Islet of Langerhans (tissue), 1 donor: Measurements from ENCODE around the gene CEBPG.

ENCODE experiments used
- FAIRE-seq: peaks from one replicate; lab custom pipeline; 2011; peaks lifted over from hg19 to GRCh38; lab: Jason Lieb, UNC

CEBPG gene

GRCh38 chr19:33350538-33351309, 22.8 kb upstream of the CEBPG start:
- FAIRE-seq: no peak

- no peak for FAIRE-seq
Measured at GRCh38 chr19:33355535-33355934, 18.0 kb upstream of the CEBPG start.

- no peak for FAIRE-seq
Measured at GRCh38 chr19:33357556-33357955, 16.0 kb upstream of the CEBPG start.

GRCh38 chr19:33358408-33358807, 15.1 kb upstream of the CEBPG start:
- no peak for FAIRE-seq

- no peak for FAIRE-seq
Measured at GRCh38 chr19:33359581-33359980, 13.9 kb upstream of the CEBPG start.

GRCh38 chr19:33362508-33363228, 10.8 kb upstream of the CEBPG start:
- no peak for FAIRE-seq

GRCh38 chr19:33363476-33363875, 10.0 kb upstream of the CEBPG start:
- no peak for FAIRE-seq

- FAIRE-seq: no peak
Measured at GRCh38 chr19:33365691-33366090, 7.8 kb upstream of the CEBPG start.

GRCh38 chr19:33366127-33366526, 7.4 kb upstream of the CEBPG start:
- FAIRE-seq: no peak

GRCh38 chr19:33366897-33367296, 6.6 kb upstream of the CEBPG start:
- FAIRE-seq: no peak

- FAIRE-seq: no peak
Measured at GRCh38 chr19:33368074-33368864, 5.2 kb upstream of the CEBPG start.

- FAIRE-seq: no peak
Measured at GRCh38 chr19:33370783-33371182, 2.7 kb upstream of the CEBPG start.

GRCh38 chr19:33374236-33374714, 766 bp downstream of the CEBPG start:
- FAIRE-seq: no peak

GRCh38 chr19:33375156-33375836, 1.8 kb downstream of the CEBPG start:
- no peak for FAIRE-seq

GRCh38 chr19:33375837-33376159, 2.3 kb downstream of the CEBPG start:
- no peak for FAIRE-seq

- FAIRE-seq: no peak
Measured at GRCh38 chr19:33376423-33376822, 2.9 kb downstream of the CEBPG start.

GRCh38 chr19:33376941-33377557, 3.5 kb downstream of the CEBPG start:
- FAIRE-seq: no peak

GRCh38 chr19:33377586-33378475, 4.3 kb downstream of the CEBPG start:
- no peak for FAIRE-seq

GRCh38 chr19:33379151-33379829, 5.8 kb downstream of the CEBPG start:
- no peak for FAIRE-seq

- no peak for FAIRE-seq
Measured at GRCh38 chr19:33381101-33381500, 7.6 kb downstream of the CEBPG start.
